ENCODE measurements around the gene CCN5. TPM values are rescaled to one million over a fixed set of nuclear protein-coding genes. Genes with fewer than 3 reads are reported as not detected.

The CCN5 gene
- total RNA-seq, 1 donor from 2014 or later: 112 TPM

GRCh38 chr20:44727039-44727438 lies 11.9 kb downstream of the CCN5 start:
- intact Hi-C loops (cut with DNase I): no loop called here
- H3K4me3 ChIP-seq: no peak overlapping the region
- no peak overlapping the region for H3K27ac ChIP-seq
- peaks cover 10% of the 10 kb centered on the region for H3K4me1 ChIP-seq
- TF ChIP-seq CTCF (IDR thresholded peaks at IDR 0.05): no peak
- DNase-seq: no peak
- no peaks in the 10 kb centered on the region for H3K27me3 ChIP-seq
- no peaks in the 10 kb centered on the region for H3K9me3 ChIP-seq
- ATAC-seq: no peak
- H3K36me3 ChIP-seq: no peaks in the 10 kb centered on the region

GRCh38 chr20:44727651-44728050 lies 12.5 kb downstream of the CCN5 start:
- no peak for ATAC-seq
- no peak overlapping the region for H3K4me3 ChIP-seq
- no peaks in the 10 kb centered on the region for H3K9me3 ChIP-seq
- no peaks in the 10 kb centered on the region for H3K27me3 ChIP-seq
- intact Hi-C loops (cut with DNase I): no loop called here
- DNase-seq: no peak
- H3K27ac ChIP-seq: no peak overlapping the region
- no peaks in the 10 kb centered on the region for H3K36me3 ChIP-seq
- no peak for TF ChIP-seq CTCF (IDR thresholded peaks at IDR 0.05)
- H3K4me1 ChIP-seq: peaks cover 10% of the 10 kb centered on the region

- Histone ChIP-seq H3K36me3 (no peaks in the 10 kb centered on the region), H3K9me3 (no peaks in the 10 kb centered on the region), H3K4me3 (no peak overlapping the region), H3K27me3 (no peaks in the 10 kb centered on the region), H3K4me1 (peaks cover 10% of the 10 kb centered on the region), H3K27ac (no peak overlapping the region)
- intact Hi-C loops (cut with DNase I): no loop called here
- DNase-seq: peak; percentile 88
- ATAC-seq: peak; percentile 93
- no peak for TF ChIP-seq CTCF (IDR thresholded peaks at IDR 0.05)
Measured at GRCh38 chr20:44728801-44729443, 13.8 kb downstream of the CCN5 start.

- H3K4me3 ChIP-seq: no peak overlapping the region
- peaks cover 10% of the 10 kb centered on the region for H3K4me1 ChIP-seq
- intact Hi-C loops (cut with DNase I): loop anchor here (5.0 kb wide), 1 partner anchor 43 kb away; no protein-coding TSS in a partner anchor
- DNase-seq: no peak
- H3K27me3 ChIP-seq: no peaks in the 10 kb centered on the region
- ATAC-seq: no peak
- no peak overlapping the region for H3K27ac ChIP-seq
- TF ChIP-seq CTCF (IDR thresholded peaks at IDR 0.05): no peak
- no peaks in the 10 kb centered on the region for H3K36me3 ChIP-seq
- no peaks in the 10 kb centered on the region for H3K9me3 ChIP-seq
Measured at GRCh38 chr20:44730441-44730840, 15.3 kb downstream of the CCN5 start.

GRCh38 chr20:44731657-44732056 lies 16.5 kb downstream of the CCN5 start:
- Histone ChIP-seq H3K4me3 (no peak overlapping the region), H3K4me1 (peaks cover 10% of the 10 kb centered on the region), H3K36me3 (no peaks in the 10 kb centered on the region), H3K27ac (no peak overlapping the region), H3K9me3 (no peaks in the 10 kb centered on the region), H3K27me3 (no peaks in the 10 kb centered on the region)
- ATAC-seq (no peak), DNase-seq (no peak)
- no peak for TF ChIP-seq CTCF (IDR thresholded peaks at IDR 0.05)
- intact Hi-C loops (cut with DNase I): loop anchor here (5.0 kb wide), 1 partner anchor 44 kb away; no protein-coding TSS in a partner anchor
